Psoas muscle (tissue), 8 donors: ENCODE data around the gene PAM. TPM values are rescaled to one million over a fixed set of nuclear protein-coding genes. Genes with fewer than 3 reads are reported as not detected.

Source experiments
- ATAC-seq, 4 donors: fragments of 200-7000 bp; cut with Tn5 transposase; one replicate each; pipeline ENCODE4 v1.9.1; 2020; ENCODE audit warnings: moderate library complexity in 3 of 4, mild to moderate bottlenecking in 2 of 4
- DNase-seq, 2 donors: peaks; one replicate each; pipeline ENCODE4 v3.0.0-alpha.2; 2020
- H3K27ac ChIP-seq: fragments of 200-600 bp; one replicate; pipeline ENCODE4 v1.8.0; 2022
- H3K27me3 ChIP-seq, 3 donors: fragments of 200-600 bp in 1 of 3; one replicate each; pipeline versions ENCODE4 v1.6.1 to v1.8.0; 2013 to 2022; ENCODE audit warnings: low read length in 2 of 3, mild to moderate bottlenecking in 2 of 3, moderate library complexity in 1 of 3; ENCODE audit not compliant: insufficient read depth in 3 of 3
- H3K36me3 ChIP-seq, 2 donors: fragments of 200-600 bp in 1 of 2; one replicate each; pipeline versions ENCODE4 v1.6.1 to v1.8.0; 2013 to 2022; ENCODE audit warnings: low read depth in 1 of 2, mild to moderate bottlenecking in 1 of 2, moderate library complexity in 1 of 2; ENCODE audit not compliant: insufficient read depth in 1 of 2
- H3K4me1 ChIP-seq: fragments of 200-600 bp; one replicate; pipeline ENCODE4 v1.8.0; 2022
- H3K4me3 ChIP-seq: fragments of 200-600 bp; one replicate; pipeline ENCODE4 v1.8.0; 2022; ENCODE audit warnings: mild to moderate bottlenecking
- H3K9me3 ChIP-seq: fragments of 200-600 bp; one replicate; pipeline ENCODE4 v1.8.0; 2022
- CTCF ChIP-seq: fragments of 200-600 bp; IDR thresholded peaks from one replicate; pipeline ENCODE4 v1.8.0; 2022; ENCODE audit warnings: antibody characterized with exemption
- WGBS, 3 donors: extraction: QIAGEN DNeasy Blood & Tissue Kit; methylation state at CpG; one replicate each; pipeline versions ENCODE4 v1.1.6 to v1.1.7; 2013; 5-methylcytosine and 5-hydroxymethylcytosine counted together
- intact Hi-C, 2 donors: fragments of 100-400 bp; cut with DNase I; formaldehyde crosslinking; loops; one replicate each; pipeline versions ENCODE4 v1.11.0 to v1.14.2; 2022
- polyA plus RNA-seq, 3 donors: library from polyadenylated mRNA; stranded (reverse); fragments of 200-250 nt; gene quantifications; one replicate each; pipeline ENCODE4 v1.2.3, GENCODE V29; 2013
- total RNA-seq, 4 donors: library from RNA; stranded (reverse); fragmentation: NEBNext Ultra II Directional in 2 of 4; extraction: Animal tissue kit (Norgen Biotek cat#: 25700) in 2 of 4; gene quantifications; one replicate each; pipeline versions ENCODE4 v1.2.1 to v1.2.4, GENCODE V29; 2021 to 2023
- donor health status: healthy with polysubstance abuse.
- donor health status: DM: no; HTN: no; CAD: no; lungs with moderate emphysema.
- donor health status: Bipolar disorder and iron deficiency.
- donor health status: healthy.
- donor health status: DM: yes; HTN: yes; CAD: no.
- donor health status: DM: no; HTN: no; CAD: no.
- donor health status: DM: no; HTN: no; CAD: no.
- donor health status: DM: yes; HTN: yes; CAD: no.

The PAM gene
- total and polyA plus RNA-seq, 7 donors: 29.5 to 279 (median 191) TPM

- H3K36me3 ChIP-seq: peaks cover 0 to 99% of the 10 kb centered on the region in 2 donors
- intact Hi-C loops: no loop called here
Measured at GRCh38 chr5:103019804-103020203, 264.7 kb downstream of the PAM start.

GRCh38 chr5:103021314-103021713 lies 266.2 kb downstream of the PAM start:
- intact Hi-C loops: no loop called here
- Histone ChIP-seq H3K9me3 (no peaks in the 10 kb centered on the region), H3K4me1 (no peaks in the 10 kb centered on the region), H3K27me3 (no peaks in the 10 kb centered on the region), H3K4me3 (no peak overlapping the region), H3K27ac (no peak overlapping the region), H3K36me3 (peaks cover 0 to 99% of the 10 kb centered on the region in 2 donors)
- DNase-seq (no peak), ATAC-seq (no peak)
- WGBS, 3 donors: 87 to 92% (median 89%) methylated on average over 2 of the region's 2 CpGs
- no peak for TF ChIP-seq CTCF

More at GRCh38 chr5:103019804-103020203, 264.7 kb downstream of the PAM start:
- H3K27me3 ChIP-seq: no peaks in the 10 kb centered on the region
- no peak for TF ChIP-seq CTCF
- no peaks in the 10 kb centered on the region for H3K4me1 ChIP-seq
- no peak for ATAC-seq
- DNase-seq: no peak
- 89 to 94% (median 93%) methylated on average over 1 of the region's 1 CpG for WGBS, 3 donors
- no peak overlapping the region for H3K27ac ChIP-seq
- H3K4me3 ChIP-seq: no peak overlapping the region
- no peaks in the 10 kb centered on the region for H3K9me3 ChIP-seq

GRCh38 chr5:103027267-103027666 lies 272.2 kb downstream of the PAM start:
- Histone ChIP-seq H3K36me3 (peaks cover 14 to 95% of the 10 kb centered on the region in 2 donors), H3K9me3 (no peaks in the 10 kb centered on the region), H3K27me3 (no peaks in the 10 kb centered on the region), H3K4me1 (no peaks in the 10 kb centered on the region), H3K4me3 (no peak overlapping the region), H3K27ac (no peak overlapping the region)
- TF ChIP-seq CTCF: no peak
- ATAC-seq (no peak), DNase-seq (no peak)
- 46 to 87% (median 68%) methylated on average over 2 of the region's 2 CpGs for WGBS, 3 donors
- intact Hi-C loops: no loop called here

- intact Hi-C loops: no loop called here
- TF ChIP-seq CTCF: no peak
- peaks cover 13 to 56% of the 10 kb centered on the region in 2 donors for H3K36me3 ChIP-seq
- H3K9me3 ChIP-seq: peaks cover 15% of the 10 kb centered on the region
- H3K4me3 ChIP-seq: no peak overlapping the region
- H3K27ac ChIP-seq: no peak overlapping the region
- ATAC-seq (no peak), DNase-seq (no peak)
- H3K27me3 ChIP-seq: no peaks in the 10 kb centered on the region
- H3K4me1 ChIP-seq: no peaks in the 10 kb centered on the region
Measured at GRCh38 chr5:103031607-103032006, 276.5 kb downstream of the PAM start.

- TF ChIP-seq CTCF: no peak
- H3K36me3 ChIP-seq: peaks cover 9 to 35% of the 10 kb centered on the region in 2 donors
- H3K27me3 ChIP-seq: no peaks in the 10 kb centered on the region
- no peak overlapping the region for H3K27ac ChIP-seq
- 88 to 95% (median 89%) methylated on average over 6 of the region's 6 CpGs for WGBS, 3 donors
- DNase-seq (no peak), ATAC-seq (peak in 1 of 4 donors; percentile 29)
- no peaks in the 10 kb centered on the region for H3K4me1 ChIP-seq
- peaks cover 15% of the 10 kb centered on the region for H3K9me3 ChIP-seq
- intact Hi-C loops: no loop called here
- H3K4me3 ChIP-seq: no peak overlapping the region
Measured at GRCh38 chr5:103033696-103034095, 278.6 kb downstream of the PAM start.
